GM21367 (cell line): ENCODE results near the gene UNC5CL.
"Not testable (repeated sequence)": the region's sequence is repeated elsewhere in the genome, so short reads cannot be mapped to it uniquely, and the experiment has no call there.

ENCODE experiments used
- ATAC-seq: cut with Tn5 transposase; IDR thresholded peaks from one replicate; pipeline ENCODE4 v1.9.1; 2021; ENCODE audit not compliant: unreplicated experiment

Gene UNC5CL

GRCh38 chr6:41040101-41040939, 1.3 kb upstream of the UNC5CL start:
- ATAC-seq = no peak

- no peak for ATAC-seq
These were observed 816 bp downstream of the UNC5CL start for GRCh38 chr6:41038205-41038604.

GRCh38 chr6:41037107-41037900, 1.7 kb downstream of the UNC5CL start:
- no peak for ATAC-seq

GRCh38 chr6:41036601-41037000, 2.4 kb downstream of the UNC5CL start:
- no peak for ATAC-seq

- no peak for ATAC-seq
These were observed 2.8 kb downstream of the UNC5CL start for GRCh38 chr6:41036186-41036585.

GRCh38 chr6:41033776-41034175, 5.2 kb downstream of the UNC5CL start:
- no peak for ATAC-seq

- no peak for ATAC-seq
These were observed 6.2 kb downstream of the UNC5CL start for GRCh38 chr6:41032830-41033229.

- ATAC-seq = peak; percentile 29
These were observed 10.2 kb downstream of the UNC5CL start for GRCh38 chr6:41028561-41029412.

GRCh38 chr6:41027799-41028560, 11.0 kb downstream of the UNC5CL start:
- peak; percentile 82 for ATAC-seq

- no peak for ATAC-seq
These were observed 11.8 kb downstream of the UNC5CL start for GRCh38 chr6:41027241-41027640.

- no peak for ATAC-seq
These were observed 13.0 kb downstream of the UNC5CL start for GRCh38 chr6:41025966-41026530.

GRCh38 chr6:41023114-41023513, 15.9 kb downstream of the UNC5CL start:
- ATAC-seq = no peak

- ATAC-seq = no peak
These were observed 16.7 kb downstream of the UNC5CL start for GRCh38 chr6:41022294-41022693.

GRCh38 chr6:41021832-41022231, 17.2 kb downstream of the UNC5CL start:
- ATAC-seq = no peak

GRCh38 chr6:41017663-41018062, 21.4 kb downstream of the UNC5CL start:
- no peak for ATAC-seq

- not testable (repeated sequence) for ATAC-seq
These were observed 23.2 kb downstream of the UNC5CL start for GRCh38 chr6:41015860-41016259.

GRCh38 chr6:41014780-41015179, 24.2 kb downstream of the UNC5CL start:
- no peak for ATAC-seq

- ATAC-seq = no peak
These were observed 25.4 kb downstream of the UNC5CL start for GRCh38 chr6:41013466-41014153.

GRCh38 chr6:41011673-41012072, 27.3 kb downstream of the UNC5CL start:
- ATAC-seq = no peak

GRCh38 chr6:41009669-41010068, 29.4 kb downstream of the UNC5CL start:
- no peak for ATAC-seq
